GM23248 (cell line): ENCODE measurements around the gene TTBK2. TPM values are rescaled to one million over a fixed set of nuclear protein-coding genes. Genes with fewer than 3 reads are reported as not detected.

Experiments used
- DNase-seq: peaks from one replicate; pipeline ENCODE4 v3.0.0-alpha.2; 2015
- H2AFZ ChIP-seq: fragments of 200-600 bp; sonication (generic); 2 replicates; pipeline ENCODE4 v1.6.1; 2016; ENCODE audit warnings: antibody characterized with exemption
- H3F3A ChIP-seq: fragments of 200-600 bp; sonication (generic); 2 replicates; pipeline ENCODE4 v1.6.1; 2016; ENCODE audit warnings: mild to moderate bottlenecking, antibody characterized with exemption, mixed run types; ENCODE audit not compliant: insufficient read depth
- H3K27ac ChIP-seq: fragments of 200-600 bp; sonication (generic); 2 replicates; pipeline ENCODE4 v1.5.1; 2016; ENCODE audit warnings: mild to moderate bottlenecking
- H3K27me3 ChIP-seq: fragments of 200-600 bp; sonication (generic); replicated peaks from 2 replicates; pipeline ENCODE4 v1.6.1; 2016; ENCODE audit warnings: mild to moderate bottlenecking; ENCODE audit not compliant: insufficient read depth
- H3K36me3 ChIP-seq: fragments of 200-600 bp; sonication (generic); 2 replicates; pipeline ENCODE4 v1.6.1; 2016; ENCODE audit warnings: low read depth, mild to moderate bottlenecking
- H3K4me1 ChIP-seq: fragments of 200-600 bp; sonication (generic); 2 replicates; pipeline ENCODE4 v1.6.1; 2016; ENCODE audit warnings: mild to moderate bottlenecking; ENCODE audit not compliant: insufficient read depth
- H3K4me2 ChIP-seq: fragments of 200-600 bp; sonication (generic); one replicate; pipeline ENCODE4 v1.6.1; 2016; ENCODE audit warnings: mild to moderate bottlenecking; ENCODE audit not compliant: unreplicated experiment
- H3K4me3 ChIP-seq: fragments of 200-600 bp; sonication (generic); 2 replicates; pipeline ENCODE4 v1.5.1; 2016; ENCODE audit warnings: mild to moderate bottlenecking
- H3K79me2 ChIP-seq: fragments of 200-600 bp; sonication (generic); 2 replicates; pipeline ENCODE4 v1.6.1; 2016; ENCODE audit warnings: mild to moderate bottlenecking; ENCODE audit not compliant: insufficient read depth
- H3K9ac ChIP-seq: fragments of 200-600 bp; sonication (generic); 2 replicates; pipeline ENCODE4 v1.6.1; 2016; ENCODE audit warnings: mild to moderate bottlenecking
- H3K9me2 ChIP-seq: fragments of 200-600 bp; sonication (generic); 2 replicates; pipeline ENCODE4 v1.6.1; 2016; ENCODE audit warnings: mixed run types, mild to moderate bottlenecking, moderate library complexity; ENCODE audit not compliant: insufficient read depth
- H3K9me3 ChIP-seq: fragments of 200-600 bp; sonication (generic); one replicate; pipeline ENCODE4 v1.6.1; 2017; ENCODE audit warnings: low read depth
- H4K20me1 ChIP-seq: fragments of 200-600 bp; sonication (generic); 2 replicates; pipeline ENCODE4 v1.6.0; 2016; ENCODE audit not compliant: insufficient read depth
- EZH2 ChIP-seq: fragments of 200-600 bp; sonication (generic); IDR thresholded peaks from 2 replicates; pipeline ENCODE4 v1.6.1; 2018; ENCODE audit warnings: antibody characterized with exemption, mild to moderate bottlenecking; ENCODE audit not compliant: insufficient read depth, poor library complexity, severe bottlenecking
- EZH2phosphoT487 ChIP-seq: fragments of 200-600 bp; sonication (generic); IDR thresholded peaks from 2 replicates; pipeline ENCODE4 v1.6.1; 2018; ENCODE audit warnings: antibody characterized with exemption, moderate library complexity, mild to moderate bottlenecking, low read depth; ENCODE audit not compliant: insufficient read depth
- WGBS, 2 experiments: methylation state at CpG; one replicate each; pipeline ENCODE4 v1.1.6; 2015 to 2017; ENCODE audit warnings: low lambda C conversion rate in 2 of 2, low coverage in 1 of 2; ENCODE audit errors: missing lambda C conversion rate in 2 of 2; 5-methylcytosine and 5-hydroxymethylcytosine counted together
- in situ Hi-C: fragments of 300-500 bp; cut with MboI; formaldehyde crosslinking; loops from 2 replicates; pipeline ENCODE4 v1.15.0; 2020
- polyA plus RNA-seq: library from polyadenylated mRNA; unstranded; fragments of >200 nt; fragmentation: Nextera tagmentation; extraction: Ambion mirVana; gene quantifications from 2 replicates; pipeline ENCODE4 v1.2.1, GENCODE V29; 2016
- total RNA-seq: library from RNA; depleted of rRNA; stranded (reverse); fragments of >200 nt; shearing (Covaris generic); gene quantifications from 2 replicates; pipeline ENCODE4 v1.2.3, GENCODE V29; 2014

TTBK2 gene
- total and polyA plus RNA-seq, 2 experiments from 2014 or later: 5.1 to 6.3 TPM

DNA sequence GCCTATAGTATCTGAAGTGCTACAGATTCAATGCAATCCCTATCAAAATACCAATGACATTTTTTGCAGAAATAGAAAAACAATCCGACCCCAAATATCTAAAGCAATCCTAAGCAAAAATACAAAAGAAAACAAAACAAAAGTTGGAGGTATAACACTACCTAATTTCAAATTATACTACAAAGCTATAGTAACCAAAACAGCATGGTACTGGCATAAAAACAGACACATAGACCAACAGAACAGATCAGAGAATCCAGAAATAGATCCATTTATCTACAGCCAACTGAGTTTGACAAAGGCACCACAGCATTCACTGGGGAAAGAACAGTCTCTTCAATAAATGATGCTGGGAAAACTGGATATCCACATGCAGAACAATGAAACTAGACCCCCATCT, 159.8 kb downstream of the TTBK2 start:
- no peaks in the 10 kb centered on the region for H3K27me3 ChIP-seq
- H3K9me3 ChIP-seq: no peaks in the 10 kb centered on the region
- 0 out of 2 replicates have a peak, but pooled peaks cover 3% of the 10 kb centered on the region for H3K36me3 ChIP-seq
- no peaks in the 10 kb centered on the region; the same call in 1 of the 2 replicates for H3K79me2 ChIP-seq
- H3K4me1 ChIP-seq: no peaks in the 10 kb centered on the region
- H3K9me2 ChIP-seq: no peaks in the 10 kb centered on the region
- no peak for DNase-seq
- no peak for TF ChIP-seq EZH2phosphoT487
- no peak for TF ChIP-seq EZH2
- H3K4me3 ChIP-seq: no peak overlapping the region
- no peak overlapping the region for H2AFZ ChIP-seq
- H3K4me2 ChIP-seq: no peak overlapping the region
- H3K27ac ChIP-seq: no peak overlapping the region
- no peak overlapping the region for H3K9ac ChIP-seq
- in situ Hi-C loops: no loop called here
- 64 to 74% methylated on average over 1 of the region's 1 CpG for WGBS, 2 experiments
- H3F3A ChIP-seq: no peaks in the 10 kb centered on the region
- H4K20me1 ChIP-seq: no peaks in the 10 kb centered on the region

DNA sequence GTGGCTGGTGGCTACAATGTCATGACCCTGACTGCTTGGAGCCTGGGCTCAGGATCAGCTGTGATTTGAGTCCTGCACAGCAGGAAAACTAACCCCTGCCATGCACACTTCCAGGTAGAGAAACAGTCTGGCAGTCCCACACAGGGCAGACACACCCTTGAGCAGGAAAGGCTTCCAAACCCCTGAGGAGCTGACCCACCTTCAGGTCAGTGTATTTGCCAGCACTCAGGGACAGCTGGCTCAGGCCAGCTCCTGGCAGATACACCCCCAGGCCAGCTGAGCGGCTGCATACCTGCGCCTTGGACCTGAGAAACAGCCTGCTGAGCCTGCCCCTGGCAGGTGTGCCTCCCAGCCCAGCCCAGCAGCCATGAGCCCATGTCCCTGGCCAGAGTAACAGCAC, 161.5 kb downstream of the TTBK2 start:
- 0 out of 2 replicates have a peak, but pooled peaks cover 3% of the 10 kb centered on the region for H3K36me3 ChIP-seq
- in situ Hi-C loops: no loop called here
- H4K20me1 ChIP-seq: no peaks in the 10 kb centered on the region
- TF ChIP-seq EZH2 (no peak), EZH2phosphoT487 (no peak)
- no peaks in the 10 kb centered on the region for H3K27me3 ChIP-seq
- no peak overlapping the region for H3K9ac ChIP-seq
- H3K4me2 ChIP-seq: no peak overlapping the region
- H3K9me2 ChIP-seq: no peaks in the 10 kb centered on the region
- no peak overlapping the region for H3K4me3 ChIP-seq
- H2AFZ ChIP-seq: no peak overlapping the region
- no peaks in the 10 kb centered on the region for H3K9me3 ChIP-seq
- no peaks in the 10 kb centered on the region; the same call in 1 of the 2 replicates for H3K79me2 ChIP-seq
- H3K27ac ChIP-seq: no peak overlapping the region
- H3F3A ChIP-seq: no peaks in the 10 kb centered on the region
- WGBS, 2 experiments: 100% methylated on average over 2 of the region's 2 CpGs; no CpG with 5 or more reads in 1 of the 2 experiments
- no peak for DNase-seq
- no peaks in the 10 kb centered on the region for H3K4me1 ChIP-seq

DNA sequence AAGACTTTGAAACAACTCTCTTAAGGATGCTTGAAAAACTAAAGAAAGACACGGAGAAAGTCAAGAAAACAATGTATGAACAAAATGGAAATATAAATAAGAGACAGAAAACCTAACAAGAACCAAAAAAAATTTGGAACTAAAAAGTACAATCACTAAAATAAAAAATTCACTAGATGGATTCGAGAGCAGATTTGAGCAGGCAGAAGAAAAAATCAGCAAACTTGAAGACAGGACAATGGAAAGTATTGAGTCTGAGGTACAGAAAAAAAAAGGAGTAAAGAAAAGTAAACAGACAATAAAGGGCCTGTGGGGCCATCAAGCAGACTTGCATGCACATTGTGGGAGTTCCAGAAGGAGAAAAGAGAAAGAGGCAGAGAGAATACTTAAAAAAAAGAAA, 170.3 kb downstream of the TTBK2 start:
- H3F3A ChIP-seq: no peaks in the 10 kb centered on the region
- no peaks in the 10 kb centered on the region for H4K20me1 ChIP-seq
- no peak overlapping the region for H3K4me3 ChIP-seq
- H3K27ac ChIP-seq: no peak overlapping the region
- H3K9ac ChIP-seq: no peak overlapping the region
- H3K79me2 ChIP-seq: no peaks in the 10 kb centered on the region
- no peaks in the 10 kb centered on the region for H3K27me3 ChIP-seq
- H3K4me1 ChIP-seq: no peaks in the 10 kb centered on the region
- TF ChIP-seq EZH2phosphoT487 (no peak), EZH2 (no peak)
- no peak for DNase-seq
- no peak overlapping the region for H3K4me2 ChIP-seq
- H3K36me3 ChIP-seq: peaks cover 18% of the 10 kb centered on the region; the same call in 1 of the 2 replicates
- no peaks in the 10 kb centered on the region for H3K9me2 ChIP-seq
- in situ Hi-C loops: no loop called here
- no peaks in the 10 kb centered on the region for H3K9me3 ChIP-seq
- WGBS, 2 experiments: 88 to 93% methylated on average over 2 of the region's 2 CpGs
- H2AFZ ChIP-seq: no peak overlapping the region

DNA sequence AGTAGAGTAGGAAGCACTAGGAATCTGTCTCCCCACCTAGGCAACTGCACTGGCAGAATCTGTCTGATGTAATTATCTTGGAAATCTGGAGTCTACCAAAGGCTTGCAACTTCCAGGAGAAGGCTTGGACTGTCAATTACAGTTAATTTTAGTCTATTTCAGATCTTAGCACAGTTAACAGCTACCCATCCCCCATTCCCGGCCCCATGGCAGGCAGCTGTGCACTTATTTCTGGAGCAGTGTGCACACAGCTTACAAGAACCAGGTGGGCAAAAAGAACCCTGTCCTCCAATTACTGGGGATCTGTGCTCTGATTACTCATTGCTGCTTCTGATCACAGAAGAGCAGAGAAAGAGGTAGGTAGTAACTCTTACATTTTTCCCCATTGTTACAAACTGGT, 171.3 kb downstream of the TTBK2 start:
- H3K27me3 ChIP-seq: no peaks in the 10 kb centered on the region
- DNase-seq: no peak
- no peak overlapping the region for H3K27ac ChIP-seq
- H2AFZ ChIP-seq: no peak overlapping the region
- H3K9ac ChIP-seq: no peak overlapping the region
- no peak overlapping the region for H3K4me3 ChIP-seq
- TF ChIP-seq EZH2phosphoT487 (no peak), EZH2 (no peak)
- no peak overlapping the region for H3K4me2 ChIP-seq
- H3K9me3 ChIP-seq: no peaks in the 10 kb centered on the region
- in situ Hi-C loops: no loop called here
- WGBS, 2 experiments: 10 to 25% methylated on average over 1 of the region's 1 CpG
- no peaks in the 10 kb centered on the region for H3F3A ChIP-seq
- no peaks in the 10 kb centered on the region for H3K79me2 ChIP-seq
- H4K20me1 ChIP-seq: no peaks in the 10 kb centered on the region
- no peaks in the 10 kb centered on the region for H3K4me1 ChIP-seq
- no peaks in the 10 kb centered on the region for H3K9me2 ChIP-seq
- H3K36me3 ChIP-seq: peaks cover 22% of the 10 kb centered on the region; the same call in 1 of the 2 replicates

DNA sequence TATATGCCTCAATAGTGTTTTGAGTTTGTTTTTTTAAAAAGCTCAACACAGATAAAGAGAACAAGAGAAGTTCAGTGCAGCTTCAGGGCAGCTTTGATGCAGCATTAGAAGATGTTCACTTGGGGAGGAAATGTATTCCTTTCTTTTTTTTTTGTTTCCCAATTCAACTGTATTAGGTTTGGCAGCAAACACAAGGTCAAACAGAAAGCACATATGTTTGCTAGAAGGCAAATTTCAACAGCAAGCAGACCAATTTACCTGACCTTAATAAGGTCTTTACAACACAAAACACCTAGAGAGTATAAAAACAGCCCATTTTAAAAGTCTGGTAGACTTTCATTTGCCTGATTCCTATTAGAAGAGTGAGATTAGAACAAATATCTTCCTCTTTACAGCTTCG, 176.4 kb downstream of the TTBK2 start:
- Histone ChIP-seq H3K4me2 (no peak overlapping the region), H3K9ac (no peak overlapping the region), H3K27me3 (no peaks in the 10 kb centered on the region), H3K4me3 (no peak overlapping the region), H3K36me3 (peaks cover 7% of the 10 kb centered on the region; the same call in 1 of the 2 replicates), H3K9me2 (no peaks in the 10 kb centered on the region), H4K20me1 (no peaks in the 10 kb centered on the region), H3F3A (no peaks in the 10 kb centered on the region), H3K4me1 (0 out of 2 replicates have a peak, but pooled peaks cover 3% of the 10 kb centered on the region), H3K79me2 (no peaks in the 10 kb centered on the region), H3K9me3 (no peaks in the 10 kb centered on the region), H2AFZ (no peak overlapping the region), H3K27ac (no peak overlapping the region)
- 97 to 100% methylated on average over 1 of the region's 1 CpG for WGBS, 2 experiments
- no peak for TF ChIP-seq EZH2phosphoT487
- TF ChIP-seq EZH2: no peak
- in situ Hi-C loops: no loop called here
- DNase-seq: no peak
